HG03095 (cell line): ENCODE measurements around the gene FAM120AOS.

Experiments used
- ATAC-seq: cut with Tn5 transposase; IDR thresholded peaks from one replicate; pipeline ENCODE4 v1.9.1; 2021; ENCODE audit warnings: moderate library complexity; ENCODE audit not compliant: unreplicated experiment

FAM120AOS gene

DNA sequence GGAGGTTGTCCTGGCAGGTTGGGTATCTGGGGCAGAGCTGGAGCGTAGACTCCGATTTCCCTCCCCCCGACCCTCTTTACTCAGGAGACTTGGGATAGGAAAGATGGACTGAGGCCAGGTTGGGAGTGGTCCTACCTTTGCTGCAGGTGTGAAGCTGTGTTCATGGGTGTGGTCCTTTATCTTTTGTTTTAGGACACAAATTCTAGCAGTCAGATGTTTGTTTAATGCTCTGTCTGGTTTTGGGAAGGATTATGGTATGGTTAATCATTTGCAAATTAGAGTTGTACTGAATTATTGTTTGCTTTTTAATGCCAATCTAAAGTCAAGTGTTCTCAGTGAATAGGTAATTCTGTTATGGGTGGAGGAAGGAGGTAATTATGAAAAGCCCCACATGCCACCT, 14.1 kb upstream of the FAM120AOS start:
- ATAC-seq, result no peak

DNA sequence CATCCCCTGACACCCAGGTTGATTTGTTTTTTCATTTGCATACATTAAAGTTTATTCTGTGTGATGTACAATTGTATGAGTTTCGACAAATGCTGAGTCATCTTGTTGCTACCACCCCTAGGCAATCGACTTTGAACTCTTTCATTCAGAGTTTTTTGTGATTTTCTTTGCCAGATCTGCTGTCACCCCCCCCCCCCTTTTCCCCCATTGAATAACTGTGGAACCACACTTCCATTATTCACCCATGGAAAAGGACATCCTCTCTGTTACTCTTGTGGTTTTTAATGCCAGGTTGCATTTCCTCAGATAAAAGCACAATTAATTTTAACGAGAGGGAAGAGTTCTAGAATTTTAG, 13.7 kb upstream of the FAM120AOS start:
- ATAC-seq, result no peak

GRCh38 chr9:93466416-93467061, 13.2 kb upstream of the FAM120AOS start:
- no peak for ATAC-seq

- ATAC-seq, result no peak
These were observed 12.5 kb upstream of the FAM120AOS start for GRCh38 chr9:93465855-93466254.

- ATAC-seq, result no peak
These were observed 11.5 kb upstream of the FAM120AOS start for GRCh38 chr9:93464876-93465275.

DNA sequence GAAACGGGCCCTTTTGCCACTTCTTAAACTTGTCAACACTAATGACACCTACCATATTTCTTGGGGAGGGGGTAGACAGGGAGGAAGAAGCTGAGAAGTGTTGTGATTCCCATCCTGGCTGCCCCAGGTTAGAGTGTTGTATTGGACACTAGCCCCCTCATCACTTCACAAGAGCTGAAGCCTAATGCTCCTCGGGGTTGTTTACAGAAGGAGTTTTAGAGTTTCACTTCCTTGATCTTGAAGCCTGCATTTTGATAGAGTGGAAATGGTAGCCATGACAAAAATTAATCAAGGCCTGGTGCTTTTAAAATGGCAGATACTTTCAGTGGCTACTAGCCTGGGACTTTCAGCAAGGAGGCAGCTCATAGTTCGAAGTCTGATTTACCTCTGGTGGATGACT, 11.0 kb upstream of the FAM120AOS start:
- ATAC-seq, result no peak

DNA sequence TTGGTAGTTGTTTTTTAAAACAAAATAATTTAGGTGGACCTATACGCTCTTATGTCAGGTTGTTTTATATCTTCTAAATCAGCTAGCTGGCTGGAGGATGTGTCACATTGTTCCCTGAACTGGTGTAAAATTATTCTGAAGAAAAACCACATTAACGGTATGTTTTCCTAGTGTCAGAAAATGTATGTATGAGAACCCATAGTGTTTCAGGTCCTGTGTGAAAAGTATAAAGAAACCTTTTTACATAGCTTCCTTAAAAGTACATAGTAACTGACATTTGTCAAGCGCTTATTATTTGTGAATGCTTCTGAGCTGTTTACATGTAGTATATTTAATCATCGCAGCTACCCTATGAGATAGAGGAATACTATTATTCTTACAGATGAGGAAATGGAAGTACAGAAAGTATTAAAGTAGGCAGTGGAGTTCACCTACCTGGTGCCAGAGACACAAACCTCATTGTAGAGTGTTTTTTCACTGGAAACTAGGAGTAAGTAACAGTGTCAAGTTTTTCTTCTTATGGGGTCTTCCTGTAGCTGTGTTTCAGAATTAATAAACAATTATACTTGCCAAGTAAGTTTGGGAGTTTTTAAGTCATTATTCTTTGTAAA, 10.4 kb upstream of the FAM120AOS start:
- ATAC-seq, result no peak

- ATAC-seq, result no peak
These were observed 8.4 kb upstream of the FAM120AOS start for GRCh38 chr9:93461821-93462220.

- ATAC-seq, result no peak
These were observed 8.0 kb upstream of the FAM120AOS start for GRCh38 chr9:93461414-93461743.

- ATAC-seq, result no peak
These were observed 7.5 kb upstream of the FAM120AOS start for GRCh38 chr9:93460689-93461413.

GRCh38 chr9:93459432-93459847, 6.1 kb upstream of the FAM120AOS start:
- no peak for ATAC-seq

DNA sequence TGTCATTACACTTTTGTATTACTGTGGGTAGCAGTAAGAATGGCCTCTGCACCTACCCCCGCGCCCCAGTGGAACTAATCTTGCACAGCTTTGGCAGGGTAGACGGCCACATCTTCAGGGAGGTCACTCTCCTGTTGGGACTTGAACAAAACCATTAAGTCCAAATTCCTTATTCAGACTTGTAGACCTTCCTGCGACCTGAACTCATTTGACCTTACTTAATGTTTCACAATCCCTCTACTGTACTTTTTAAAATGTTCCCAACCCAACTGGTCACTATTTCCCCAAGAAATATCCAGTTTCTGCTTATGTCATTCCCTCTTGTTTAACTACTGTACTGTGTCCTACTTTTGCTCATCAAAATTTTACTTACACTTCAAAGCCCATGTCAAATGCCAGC, 5.3 kb upstream of the FAM120AOS start:
- ATAC-seq, result no peak

DNA sequence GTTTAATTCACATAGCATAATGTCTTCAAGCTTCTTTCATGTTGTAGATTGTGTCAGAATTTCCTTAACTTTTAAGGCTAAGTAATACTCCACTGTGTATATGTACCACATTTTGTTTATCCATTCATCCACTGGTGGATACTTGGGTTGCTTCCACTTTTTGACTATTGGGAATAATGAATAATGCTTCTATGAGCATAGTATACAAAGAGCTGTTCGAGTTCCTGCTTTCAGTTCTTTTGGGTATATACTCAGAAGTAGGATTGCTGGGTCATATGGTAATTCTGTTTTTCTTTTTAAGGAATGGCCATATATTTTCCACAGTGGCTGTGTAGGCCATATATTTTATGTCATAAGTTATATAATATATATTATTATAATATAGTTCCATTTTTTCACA, 3.6 kb upstream of the FAM120AOS start:
- ATAC-seq, result no peak

DNA sequence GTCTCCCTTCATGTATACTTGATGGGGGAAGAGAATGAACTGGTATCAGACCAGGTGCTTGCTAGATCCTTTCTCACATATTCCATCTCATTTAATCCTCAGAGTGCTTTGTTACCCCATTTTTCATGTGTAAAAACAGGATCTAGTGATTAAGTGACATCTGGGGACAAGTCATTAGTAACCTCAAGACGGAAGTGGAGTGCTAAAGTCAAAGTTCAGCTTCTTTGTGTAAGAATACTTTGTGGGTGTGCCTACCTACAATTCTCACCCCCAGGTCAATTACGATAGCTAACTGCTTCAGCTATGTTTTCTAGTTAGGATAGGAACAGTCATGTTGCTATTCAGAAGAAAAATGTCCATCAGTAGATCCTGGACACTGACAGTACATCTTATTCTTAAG, 3.1 kb upstream of the FAM120AOS start:
- no peak for ATAC-seq

DNA sequence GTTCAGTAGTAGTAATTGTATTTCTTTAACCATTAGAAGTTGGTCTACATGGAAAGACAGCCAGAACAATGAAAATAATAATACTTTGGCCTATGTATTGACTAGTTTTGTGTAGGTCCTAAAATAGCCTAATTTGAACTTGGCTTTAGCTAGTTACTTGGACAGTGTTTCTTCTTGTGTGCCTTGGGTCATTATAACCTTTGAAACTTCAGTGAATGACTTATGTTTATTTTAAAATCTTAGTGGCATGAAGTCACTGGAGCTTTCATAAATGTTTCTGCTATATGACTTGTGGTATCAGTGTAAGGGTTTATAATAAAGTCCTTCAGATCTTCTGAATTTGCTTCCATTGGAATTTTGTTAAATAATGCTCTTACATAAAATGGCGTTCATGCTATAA, 2.6 kb upstream of the FAM120AOS start:
- ATAC-seq, result no peak

- ATAC-seq, result no peak
These were observed 703 bp downstream of the FAM120AOS start for GRCh38 chr9:93452710-93453046.

- no peak for ATAC-seq
These were observed 1.3 kb downstream of the FAM120AOS start for GRCh38 chr9:93451849-93452709.

DNA sequence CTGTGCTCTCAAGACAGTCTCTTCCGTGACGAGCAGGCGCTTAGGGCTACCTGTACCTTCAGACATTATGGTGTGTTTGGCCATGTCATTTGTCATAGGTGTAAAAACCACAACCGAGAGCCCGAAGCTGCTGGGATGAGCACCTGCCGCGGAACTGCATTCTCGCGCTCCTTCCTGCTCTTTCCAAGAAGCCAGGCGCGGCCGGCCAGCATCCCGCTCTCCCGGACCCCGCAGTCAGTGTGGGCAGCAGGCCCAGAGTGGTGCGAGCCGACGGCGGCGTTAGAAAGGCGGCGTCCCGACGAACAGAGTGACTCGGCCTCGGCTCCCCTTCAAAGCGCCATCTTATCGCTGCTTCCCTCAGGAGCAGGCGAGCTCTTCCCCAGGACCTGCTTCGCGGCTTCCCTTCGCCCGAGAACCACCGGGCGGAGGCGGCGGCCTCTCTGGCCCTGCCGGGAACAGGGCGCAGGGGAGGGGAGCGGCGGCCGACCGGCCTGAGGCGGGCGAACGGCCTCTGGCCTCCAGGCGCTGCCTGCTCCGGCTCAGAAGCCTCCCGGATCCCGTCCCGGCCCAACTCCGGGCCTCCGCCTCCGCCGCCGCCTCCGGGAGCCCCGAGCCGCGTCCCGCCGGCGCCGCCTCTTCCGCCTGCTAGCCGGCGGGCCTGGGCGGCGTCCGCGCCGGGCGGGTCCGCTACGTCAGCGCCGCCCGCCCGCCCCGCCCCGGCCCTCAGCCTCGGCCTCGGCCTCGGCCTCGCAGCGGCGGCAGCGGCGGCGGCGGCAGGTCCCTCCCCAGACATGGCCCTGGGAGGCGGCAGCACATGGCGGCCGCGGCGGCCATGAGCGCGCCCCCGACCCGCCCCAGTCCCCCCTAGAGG, 2.2 kb downstream of the FAM120AOS start, which contains the start of gene FAM120A:
Gene FAM120A (plus strand): TSS at position 741 of the 871 bp plus-strand sequence. CDS start 231 bp downstream, outside the sequence.
- peak; percentile 58 for ATAC-seq

GRCh38 chr9:93447655-93448054, 5.7 kb downstream of the FAM120AOS start:
- no peak for ATAC-seq

GRCh38 chr9:93446073-93446472, 7.3 kb downstream of the FAM120AOS start:
- no peak for ATAC-seq
